HS-5 (cell line): ENCODE measurements around the gene CHN1.

Source experiments
- DNase-seq: peaks from one replicate; pipeline ENCODE4 v3.0.0-alpha.2; 2012; ENCODE audit warnings: low read depth

Gene CHN1

DNA sequence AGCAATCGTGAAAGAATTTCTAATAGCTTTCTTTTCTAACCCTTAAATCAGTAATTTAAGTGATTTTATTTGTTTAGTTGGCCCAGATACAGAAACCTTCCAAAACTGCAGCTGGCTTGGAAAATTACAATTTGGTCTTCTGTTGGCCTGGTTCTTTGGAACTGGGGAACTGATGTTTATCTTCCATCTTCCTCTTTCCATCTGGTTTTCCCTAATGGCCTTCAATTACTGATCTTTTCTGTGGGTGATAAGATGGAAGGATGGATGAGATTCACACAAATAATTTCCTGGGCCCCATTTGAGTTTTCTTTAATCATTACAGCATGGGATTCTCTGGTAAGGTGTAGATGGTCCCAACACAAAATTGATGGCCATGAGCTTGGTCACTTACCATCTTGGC is 134.4 kb downstream of the CHN1 start:
- no peak for DNase-seq

GRCh38 chr2:174868878-174869277 is 136.3 kb downstream of the CHN1 start:
- no peak for DNase-seq

GRCh38 chr2:174866421-174866820 is 138.8 kb downstream of the CHN1 start:
- DNase-seq, result no peak

DNA sequence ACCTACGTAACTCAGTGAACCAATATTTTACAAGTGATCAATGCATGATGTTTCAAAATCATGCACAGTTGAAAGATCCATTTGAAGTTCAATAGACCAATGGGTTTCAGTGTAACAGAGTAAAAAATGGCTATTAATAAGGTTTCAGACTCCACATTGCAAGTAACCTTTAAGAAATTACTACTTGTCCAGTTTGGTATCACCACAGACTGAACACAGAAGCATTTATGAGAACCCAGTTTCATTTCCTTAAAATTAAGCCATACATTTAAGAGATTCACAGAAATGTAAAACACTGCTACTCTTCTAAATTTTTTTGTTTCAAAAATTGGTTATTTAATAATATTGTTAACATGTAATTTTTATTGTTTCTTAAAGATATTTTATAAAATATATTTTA is 142.0 kb downstream of the CHN1 start:
- no peak for DNase-seq

- DNase-seq, result no peak
Observed at GRCh38 chr2:174859563-174860169, 145.5 kb downstream of the CHN1 start.

DNA sequence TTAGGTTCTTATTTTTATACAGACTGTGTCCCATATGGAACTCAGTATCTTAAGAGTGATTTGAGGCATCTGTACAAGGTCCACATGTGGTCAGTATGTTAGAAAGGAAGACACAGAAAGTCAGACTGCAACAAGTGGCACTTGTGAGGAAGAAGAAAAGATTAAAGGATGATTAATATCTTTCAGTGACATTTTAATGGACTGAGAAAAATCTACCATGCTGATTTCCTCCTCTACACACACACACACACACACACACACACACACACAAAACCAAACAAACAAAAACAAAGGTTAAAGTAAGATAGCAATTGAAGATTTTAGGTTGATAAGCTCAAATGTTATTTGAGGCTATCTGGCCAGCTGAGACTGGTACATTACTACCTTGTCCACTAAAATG is 146.4 kb downstream of the CHN1 start:
- DNase-seq, result no peak

DNA sequence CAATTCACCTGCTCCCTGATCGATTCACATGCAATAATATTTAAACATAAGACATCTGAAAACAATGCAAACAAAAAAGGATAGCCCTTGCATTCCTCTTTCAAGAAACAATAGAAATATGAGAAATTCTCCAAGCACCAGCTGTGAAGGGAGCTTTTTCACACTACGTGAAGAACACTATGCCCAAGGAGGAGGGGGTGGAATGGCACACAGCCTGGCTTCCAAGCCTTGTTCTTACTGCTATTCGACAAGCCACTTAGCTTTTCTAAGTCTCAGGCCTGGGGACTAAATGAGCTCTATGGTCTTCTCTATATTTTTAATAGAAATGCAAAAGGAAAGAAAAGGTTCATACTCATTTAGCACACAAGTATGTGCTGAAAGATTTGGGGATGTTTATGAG is 148.7 kb downstream of the CHN1 start:
- DNase-seq, result no peak

- DNase-seq, result peak; percentile 68
Observed at GRCh38 chr2:174846941-174847938, 157.9 kb downstream of the CHN1 start.

DNA sequence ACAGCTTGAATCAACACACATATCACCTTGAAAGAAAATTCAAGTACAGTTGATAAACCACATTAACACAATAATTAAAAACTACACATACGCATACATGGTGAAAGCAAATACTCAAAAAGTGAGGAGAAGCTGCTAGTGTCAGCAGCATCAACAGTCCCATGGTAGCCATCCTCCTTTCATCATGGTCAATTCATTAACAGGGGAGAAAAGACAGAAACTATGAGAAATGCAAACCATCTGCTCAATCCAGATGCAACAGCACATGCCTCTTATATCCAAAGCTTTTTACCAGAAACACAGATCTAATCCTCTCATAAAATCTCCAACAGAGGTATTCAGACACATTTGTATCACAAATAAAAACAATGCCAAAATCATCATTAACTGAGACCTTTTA is 159.0 kb downstream of the CHN1 start:
- no peak for DNase-seq

DNA sequence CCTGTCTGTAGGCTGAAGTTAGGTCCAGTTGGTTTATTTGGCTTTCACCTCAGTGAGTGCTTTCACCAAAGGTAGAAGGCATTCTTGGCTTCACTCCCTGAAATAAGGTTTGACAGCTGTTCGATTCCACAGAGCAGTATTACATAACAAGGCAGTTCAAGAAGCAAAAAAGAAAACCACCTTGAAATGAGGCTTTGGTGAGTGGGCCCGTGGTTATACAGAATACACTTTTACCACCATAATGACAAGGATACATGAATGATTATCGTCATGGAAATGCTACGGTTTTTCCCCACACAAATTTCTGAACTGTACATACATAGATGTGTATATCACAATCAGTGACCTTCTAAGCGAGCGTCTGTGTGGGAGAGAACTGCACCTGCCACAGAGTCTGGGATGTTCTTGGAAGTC is 160.9 kb downstream of the CHN1 start:
- DNase-seq, result no peak

- no peak for DNase-seq
Observed at GRCh38 chr2:174842496-174842895, 162.7 kb downstream of the CHN1 start.

- no peak for DNase-seq
Observed at GRCh38 chr2:174841936-174842335, 163.2 kb downstream of the CHN1 start.

DNA sequence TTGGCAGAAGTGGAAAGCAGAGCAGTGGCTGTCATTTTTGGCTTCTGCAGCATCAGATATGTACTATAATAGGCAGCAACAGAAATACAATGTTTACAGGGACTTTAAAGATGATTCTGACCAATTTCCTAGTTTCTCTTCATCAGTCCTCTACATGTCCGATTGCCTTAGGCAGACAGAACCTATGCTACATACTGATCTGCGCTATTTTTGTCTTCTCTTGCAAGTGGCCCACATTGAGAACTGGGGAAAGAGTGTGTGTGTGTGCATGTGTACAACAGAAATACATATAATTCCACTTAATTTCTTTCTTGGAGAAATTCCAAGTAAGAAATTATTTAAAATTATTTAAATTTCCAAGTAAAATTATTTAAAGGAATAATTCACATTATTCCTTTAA is 163.8 kb downstream of the CHN1 start:
- no peak for DNase-seq

GRCh38 chr2:174840436-174840835 is 164.7 kb downstream of the CHN1 start:
- DNase-seq, result peak; percentile 48

GRCh38 chr2:174839662-174840061 is 165.5 kb downstream of the CHN1 start:
- DNase-seq, result no peak

DNA sequence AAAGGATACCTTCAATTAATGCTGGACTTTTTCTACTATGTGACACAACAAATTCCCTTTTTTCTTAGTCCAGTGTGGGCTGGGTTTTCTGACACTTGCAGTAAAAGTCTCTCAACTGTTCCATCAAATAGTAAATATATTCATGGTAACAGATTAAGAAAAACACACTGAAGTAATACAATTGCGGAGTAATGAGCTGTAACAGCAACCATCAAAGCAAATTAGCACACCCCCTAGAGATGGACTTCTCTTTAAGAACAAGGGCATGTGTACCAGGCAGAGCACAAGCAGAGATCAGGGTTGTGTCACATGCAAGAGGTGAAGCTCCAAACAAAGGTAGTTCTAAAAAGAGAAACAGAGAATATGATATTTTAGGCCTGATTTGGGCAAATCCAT is 168.2 kb downstream of the CHN1 start:
- DNase-seq, result no peak

DNA sequence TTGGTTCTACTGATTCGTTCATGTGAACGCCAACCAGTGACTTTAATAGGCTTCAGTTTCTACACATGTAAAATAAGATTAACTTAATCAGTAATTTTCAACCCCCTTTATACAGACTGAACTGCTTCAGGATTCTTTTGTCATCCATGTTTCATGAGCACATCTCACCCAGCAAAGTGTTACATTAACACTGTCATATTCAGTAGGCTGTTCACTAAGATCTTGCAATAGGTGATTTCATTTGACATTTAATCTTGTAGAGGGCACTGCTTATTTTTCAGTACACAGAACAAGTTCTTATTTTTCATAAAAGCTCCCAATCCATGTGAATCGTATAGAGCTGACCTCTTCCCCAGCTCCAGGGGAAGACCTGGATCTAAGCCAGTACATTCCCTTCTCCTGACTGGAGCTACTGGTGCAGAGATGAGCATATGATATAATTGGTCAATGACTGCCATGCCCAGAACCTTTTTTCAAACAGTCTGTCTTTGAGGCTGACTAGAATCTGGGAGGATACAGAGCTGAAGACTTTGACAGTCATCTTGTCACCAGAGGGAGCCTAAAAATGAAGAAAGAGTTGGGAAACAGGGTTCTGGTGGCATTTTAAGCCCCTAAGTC is 168.7 kb downstream of the CHN1 start:
- DNase-seq, result peak; percentile 96

DNA sequence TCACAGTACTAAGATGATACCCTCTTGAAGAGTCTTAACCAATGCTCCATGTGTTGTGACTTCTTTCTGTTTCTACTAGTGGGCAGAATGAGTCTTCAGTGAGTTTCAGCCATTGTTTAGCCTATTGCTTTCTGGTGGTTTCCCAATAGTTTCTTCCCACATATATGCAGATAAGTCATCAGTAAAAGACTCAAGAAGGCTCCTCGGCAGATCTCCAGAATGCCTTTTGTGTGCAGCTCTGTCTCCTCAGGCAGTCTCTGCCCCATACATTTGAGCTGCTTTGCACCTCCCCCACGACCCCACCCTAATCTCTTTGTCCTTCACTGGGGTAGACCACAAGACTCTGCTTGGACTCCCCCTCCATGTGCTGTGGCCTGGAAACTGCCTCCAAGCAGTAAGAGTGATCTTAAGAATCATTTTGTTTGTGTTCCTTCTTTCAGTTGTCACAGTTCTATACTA is 169.4 kb downstream of the CHN1 start:
- DNase-seq, result peak; percentile 83

DNA sequence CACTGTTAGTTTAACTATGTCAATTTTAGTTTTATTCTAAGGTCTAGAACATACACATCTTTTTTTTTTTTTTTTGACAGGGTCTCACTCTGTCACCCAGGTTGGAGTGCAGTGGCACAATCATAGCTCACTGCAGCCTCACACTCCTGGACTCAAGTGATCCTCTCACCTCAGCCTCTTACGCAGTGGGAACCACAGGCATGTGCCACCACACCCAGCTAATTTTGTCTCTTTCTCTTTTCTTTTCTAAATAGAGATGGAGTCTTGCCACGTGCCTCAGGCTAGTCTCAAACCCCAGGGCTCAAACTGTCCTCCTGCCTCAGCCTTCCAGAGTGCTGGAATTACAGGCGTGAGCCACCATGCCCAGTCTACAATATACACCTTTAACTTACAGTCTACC is 171.4 kb downstream of the CHN1 start:
- no peak for DNase-seq

- DNase-seq, result no peak
Observed at GRCh38 chr2:174830561-174830960, 174.6 kb downstream of the CHN1 start.

GRCh38 chr2:174829550-174829949 is 175.6 kb downstream of the CHN1 start:
- DNase-seq, result no peak

DNA sequence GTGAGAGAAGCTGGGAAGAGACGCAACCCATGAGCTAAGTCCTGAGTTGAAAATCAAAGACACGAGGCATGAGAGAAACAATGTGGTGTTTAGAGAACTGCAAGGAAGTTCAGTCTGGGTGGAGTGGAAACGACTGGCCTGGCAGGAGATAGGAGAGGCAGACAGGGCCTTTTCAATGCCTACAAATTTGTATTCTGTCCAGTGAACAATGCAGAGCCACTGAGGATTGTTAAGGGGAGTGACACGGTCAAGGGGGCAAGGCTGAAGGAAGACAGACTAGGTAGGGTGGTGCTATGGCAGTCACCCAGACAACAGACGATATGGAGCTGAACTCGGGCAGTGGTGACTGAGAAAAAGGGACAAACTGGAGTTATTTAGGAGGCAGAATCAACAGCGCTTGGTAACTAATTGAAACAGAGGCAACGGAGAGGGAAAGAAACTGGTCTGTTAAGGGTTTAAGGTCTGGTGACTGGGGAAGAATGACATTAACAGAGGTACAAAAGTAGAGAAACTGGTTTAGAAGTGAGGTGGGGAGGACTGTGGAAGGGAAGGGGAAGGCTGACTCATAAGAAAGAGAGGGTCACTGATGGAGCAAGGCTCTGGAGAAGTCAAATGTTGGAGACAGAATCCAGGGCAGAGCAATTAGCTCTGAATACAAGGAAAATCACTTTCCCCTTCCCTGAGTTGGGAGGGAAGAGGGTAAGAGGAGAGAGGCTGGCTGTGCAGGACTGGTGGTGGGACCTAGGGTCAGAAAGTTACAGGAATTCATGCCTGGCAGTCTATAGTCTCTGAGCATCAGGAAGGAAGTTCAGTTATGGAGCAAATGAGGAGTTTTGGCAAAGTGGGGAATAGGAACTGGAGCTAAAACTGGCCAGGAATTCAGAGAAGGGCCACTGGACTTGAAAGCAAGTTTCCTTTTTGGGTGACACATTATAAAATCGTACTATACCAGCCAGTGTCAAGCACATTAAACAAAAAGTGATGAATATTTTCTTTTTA is 177.5 kb downstream of the CHN1 start:
- no peak for DNase-seq
